Transverse colon (tissue), 4 donors: Measurements from ENCODE around the gene DNM1. TPM values are rescaled to one million over a fixed set of nuclear protein-coding genes. Genes with fewer than 3 reads are reported as not detected.
"Not testable (repeated sequence)": the region's sequence is repeated elsewhere in the genome, so short reads cannot be mapped to it uniquely, and the experiment has no call there.

ENCODE experiments used
- DNase-seq: peaks from one replicate; pipeline ENCODE4 v3.0.0-alpha.2; 2019
- H3K27ac ChIP-seq, 4 donors: fragments of 200-600 bp; sonication (generic); 2 replicates each; pipeline ENCODE4 v1.5.1; 2016 to 2018; ENCODE audit warnings: inconsistent platforms in 4 of 4
- H3K27me3 ChIP-seq: fragments of 200-600 bp; sonication (generic); 2 replicates; pipeline ENCODE4 v1.5.1; 2017; ENCODE audit warnings: inconsistent platforms
- H3K36me3 ChIP-seq, 4 donors: fragments of 200-600 bp; sonication (generic); 2 replicates each; pipeline ENCODE4 v1.5.1; 2017 to 2019; ENCODE audit warnings: inconsistent platforms in 4 of 4
- H3K4me1 ChIP-seq, 4 donors: fragments of 200-600 bp; sonication (generic); 2 replicates each; pipeline ENCODE4 v1.5.1; 2017 to 2020; ENCODE audit warnings: inconsistent platforms in 4 of 4
- H3K4me3 ChIP-seq, 4 donors: fragments of 200-600 bp; sonication (generic); 1 replicate in 1 of 4; 2 replicates in 3 of 4; pipeline versions ENCODE4 v1.5.1 to v1.6.1; 2017 to 2019; ENCODE audit warnings: inconsistent platforms in 4 of 4
- H3K9me3 ChIP-seq, 2 donors: fragments of 200-600 bp; sonication (generic); 2 replicates each; pipeline ENCODE4 v1.5.1; 2017 to 2019; ENCODE audit warnings: inconsistent platforms in 2 of 2
- EP300 ChIP-seq: sonication (generic); formaldehyde crosslinking; IDR thresholded peaks from one replicate; pipeline ENCODE4 v1.6.1; 2017; ENCODE audit warnings: antibody characterized with exemption, low read depth
- POLR2A ChIP-seq: fragments of 450-650 bp; IDR thresholded peaks from one replicate; pipeline ENCODE4 v1.6.1; 2016; ENCODE audit warnings: antibody characterized with exemption, mild to moderate bottlenecking, moderate library complexity
- POLR2AphosphoS5 ChIP-seq, 3 donors: sonication (generic); formaldehyde crosslinking; IDR thresholded peaks; one replicate each; pipeline ENCODE4 v1.6.1; 2016; ENCODE audit warnings: antibody characterized with exemption in 3 of 3
- WGBS, 2 donors: methylation state at CpG; one replicate each; pipeline ENCODE4 v1.1.5; 2018; ENCODE audit warnings: low coverage in 1 of 2; 5-methylcytosine and 5-hydroxymethylcytosine counted together
- in situ Hi-C, 4 donors: fragments of 200-750 bp; cut with MboI; loops; one replicate each; pipeline versions ENCODE4 v1.15.0 to v1.15.1; 2017; ENCODE audit warnings: low sequenced_read_pairs in 3 of 4, low pct_ligation_motif_present in 1 of 4, low pct_unique_long_range_greater_than_20kb in 1 of 4
- intact Hi-C: fragments of 100-400 bp; cut with DNase I; formaldehyde crosslinking; loops from one replicate; pipeline ENCODE4 v1.15.1; 2023; ENCODE audit warnings: low total_unique reads
- total RNA-seq, 4 donors: library from RNA; depleted of rRNA; stranded (reverse); fragments of >200 nt; gene quantifications; one replicate each; pipeline ENCODE4 v1.1.0, GENCODE V29; 2016
- TF ChIP-seq, protein P1 (sequence below), 5 experiments: fragments of 200-600 bp in 3 of 5; fragments of 450-650 bp in 2 of 5; sonication (generic) in 3 of 5; IDR thresholded peaks; 1 replicate in 2 of 5; 2 replicates in 3 of 5; pipeline ENCODE4 v1.5.1; 2016 to 2017; ENCODE audit warnings: antibody characterized with exemption in 5 of 5, inconsistent platforms in 3 of 5, mild to moderate bottlenecking in 2 of 5, moderate library complexity in 1 of 5

The DNM1 gene
- total RNA-seq, 4 donors from 2014 or later: 7.5 to 41.8 (median 14.3) TPM

DNA sequence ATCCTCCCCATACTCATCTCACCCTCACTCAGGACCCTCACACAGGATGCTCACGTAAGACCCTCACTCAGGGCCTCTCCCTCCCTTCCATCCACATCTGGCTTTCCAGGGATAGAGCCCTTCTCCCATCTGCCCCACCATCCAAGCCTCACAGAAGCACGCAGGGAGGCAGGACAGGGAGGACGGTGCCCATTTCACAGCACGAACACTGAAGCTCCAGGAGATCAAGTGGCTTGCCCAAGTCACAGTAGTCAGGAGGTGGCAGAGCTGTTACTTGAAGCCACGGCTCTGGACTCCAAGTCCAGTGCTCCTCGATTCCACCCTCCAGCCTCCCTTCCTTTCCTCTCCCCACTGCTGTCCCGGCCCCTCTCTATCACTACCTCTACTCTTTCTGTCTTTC is 21.7 kb downstream of the DNM1 start:
- no peak for TF ChIP-seq POLR2A
- TF ChIP-seq, protein P1, sequence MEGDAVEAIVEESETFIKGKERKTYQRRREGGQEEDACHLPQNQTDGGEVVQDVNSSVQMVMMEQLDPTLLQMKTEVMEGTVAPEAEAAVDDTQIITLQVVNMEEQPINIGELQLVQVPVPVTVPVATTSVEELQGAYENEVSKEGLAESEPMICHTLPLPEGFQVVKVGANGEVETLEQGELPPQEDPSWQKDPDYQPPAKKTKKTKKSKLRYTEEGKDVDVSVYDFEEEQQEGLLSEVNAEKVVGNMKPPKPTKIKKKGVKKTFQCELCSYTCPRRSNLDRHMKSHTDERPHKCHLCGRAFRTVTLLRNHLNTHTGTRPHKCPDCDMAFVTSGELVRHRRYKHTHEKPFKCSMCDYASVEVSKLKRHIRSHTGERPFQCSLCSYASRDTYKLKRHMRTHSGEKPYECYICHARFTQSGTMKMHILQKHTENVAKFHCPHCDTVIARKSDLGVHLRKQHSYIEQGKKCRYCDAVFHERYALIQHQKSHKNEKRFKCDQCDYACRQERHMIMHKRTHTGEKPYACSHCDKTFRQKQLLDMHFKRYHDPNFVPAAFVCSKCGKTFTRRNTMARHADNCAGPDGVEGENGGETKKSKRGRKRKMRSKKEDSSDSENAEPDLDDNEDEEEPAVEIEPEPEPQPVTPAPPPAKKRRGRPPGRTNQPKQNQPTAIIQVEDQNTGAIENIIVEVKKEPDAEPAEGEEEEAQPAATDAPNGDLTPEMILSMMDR (IDR thresholded peaks at IDR 0.05): no peak
- TF ChIP-seq POLR2AphosphoS5 (IDR thresholded peaks at IDR 0.05): no peak
- no peak for TF ChIP-seq EP300
- in situ Hi-C loops: no loop called here
- DNase-seq: no peak
- Histone ChIP-seq H3K4me1 (no peaks in the 10 kb centered on the region), H3K4me3 (no peak overlapping the region), H3K27ac (no peak overlapping the region), H3K9me3 (no peaks in the 10 kb centered on the region), H3K27me3 (no peaks in the 10 kb centered on the region), H3K36me3 (no peaks in the 10 kb centered on the region)
- intact Hi-C loops: no loop called here
- WGBS, 2 donors: 85 to 100% methylated on average over 1 to 7 of the region's 7 CpGs

DNA sequence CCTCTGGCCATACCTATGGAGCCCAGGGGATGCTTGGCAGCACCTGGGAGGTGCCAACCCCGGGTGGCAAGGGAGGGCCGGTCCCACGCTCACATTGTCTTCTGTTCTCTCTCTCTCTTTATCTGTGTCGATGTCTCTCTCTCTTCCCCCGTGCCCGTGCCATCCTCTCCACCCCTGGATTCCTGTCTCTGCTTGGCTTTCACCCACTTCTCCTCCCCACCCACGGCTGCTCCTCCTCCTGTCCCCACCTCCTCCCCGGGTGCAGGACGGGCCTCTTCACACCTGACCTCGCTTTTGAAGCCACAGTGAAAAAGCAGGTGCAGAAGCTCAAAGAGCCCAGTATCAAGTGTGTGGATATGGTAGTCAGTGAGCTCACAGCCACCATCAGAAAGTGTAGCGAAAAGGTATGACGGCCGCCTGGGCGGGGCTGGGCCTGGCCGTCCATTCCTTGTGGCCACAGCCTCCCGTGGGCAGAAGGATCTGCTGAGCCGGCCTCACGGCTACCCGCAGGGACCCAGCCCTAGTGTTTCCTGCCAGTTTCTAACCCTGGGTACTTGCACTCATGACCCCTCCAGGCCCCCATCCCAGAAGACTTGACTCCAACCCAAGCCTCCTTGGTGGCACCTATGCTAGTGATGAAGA is 22.7 kb downstream of the DNM1 start:
- in situ Hi-C loops: no loop called here
- Histone ChIP-seq H3K4me3 (no peak overlapping the region), H3K36me3 (no peaks in the 10 kb centered on the region), H3K9me3 (no peaks in the 10 kb centered on the region), H3K27me3 (no peaks in the 10 kb centered on the region), H3K4me1 (no peaks in the 10 kb centered on the region), H3K27ac (no peak overlapping the region)
- TF ChIP-seq, protein P1 (IDR thresholded peaks at IDR 0.05): no peak
- TF ChIP-seq POLR2A: no peak
- intact Hi-C loops: no loop called here
- 71 to 75% methylated on average over 8 to 15 of the region's 19 CpGs for WGBS, 2 donors
- no peak for DNase-seq

DNA sequence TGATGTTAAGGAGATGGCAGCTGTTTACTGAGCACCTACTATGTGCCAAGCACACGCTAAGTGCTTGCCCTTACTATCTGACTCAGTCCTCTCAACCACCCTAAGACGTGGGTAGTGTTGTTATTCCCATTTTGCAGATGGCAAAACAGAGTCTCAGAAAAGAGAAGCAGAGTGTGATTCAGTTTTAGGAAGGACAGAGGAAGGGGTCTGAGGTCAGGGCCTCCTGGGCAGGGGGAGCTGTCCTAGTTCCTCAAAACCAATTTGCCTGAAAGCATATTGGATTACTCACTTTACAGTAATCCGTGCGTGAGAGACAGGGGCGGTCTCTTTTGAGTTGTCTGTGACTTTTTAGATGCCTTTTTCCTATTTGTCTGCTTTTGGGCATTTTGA is 23.2 kb downstream of the DNM1 start:
- H3K36me3 ChIP-seq: no peaks in the 10 kb centered on the region
- no peaks in the 10 kb centered on the region for H3K9me3 ChIP-seq
- WGBS, 2 donors: 68% methylated on average over 5 of the region's 5 CpGs; no CpG with 5 or more reads in 1 of the 2 donors
- no peaks in the 10 kb centered on the region for H3K27me3 ChIP-seq
- no peak overlapping the region for H3K27ac ChIP-seq
- no peak for DNase-seq
- no peak for TF ChIP-seq POLR2AphosphoS5 (IDR thresholded peaks at IDR 0.05)
- no peak for TF ChIP-seq EP300
- TF ChIP-seq, protein P1 (IDR thresholded peaks at IDR 0.05): no peak
- no peak for TF ChIP-seq POLR2A
- H3K4me1 ChIP-seq: no peaks in the 10 kb centered on the region
- H3K4me3 ChIP-seq: no peak overlapping the region
- in situ Hi-C loops: no loop called here
- intact Hi-C loops: no loop called here

DNA sequence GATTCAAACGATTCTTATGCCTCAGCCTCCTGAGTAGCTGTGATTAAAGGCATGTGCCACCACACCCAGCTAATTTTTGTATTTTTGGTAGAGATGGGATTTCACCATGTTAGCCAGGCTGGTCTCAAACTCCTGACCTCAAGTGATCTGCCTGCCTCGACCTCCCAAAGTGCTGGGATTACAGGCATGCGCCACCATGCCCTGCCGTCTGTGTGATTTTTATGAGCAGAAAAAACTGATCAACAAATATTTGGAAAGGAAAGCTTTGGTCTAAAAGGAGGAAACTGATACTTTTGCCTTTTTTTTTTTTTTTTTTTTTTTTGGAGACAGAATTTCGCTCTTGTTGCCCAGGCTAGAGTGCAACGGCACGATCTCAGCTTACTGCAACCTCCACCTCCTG is 27.7 kb downstream of the DNM1 start:
- DNase-seq, in situ Hi-C loops, H3K27me3 ChIP-seq, H3K9me3 ChIP-seq, H3K27ac ChIP-seq, intact Hi-C loops, H3K36me3 ChIP-seq, H3K4me1 ChIP-seq, H3K4me3 ChIP-seq: not testable (repeated sequence)
- WGBS, 2 donors: 70 to 78% methylated on average over 6 to 7 of the region's 7 CpGs
